Measurements from ENCODE around the gene TLR9.

DNA sequence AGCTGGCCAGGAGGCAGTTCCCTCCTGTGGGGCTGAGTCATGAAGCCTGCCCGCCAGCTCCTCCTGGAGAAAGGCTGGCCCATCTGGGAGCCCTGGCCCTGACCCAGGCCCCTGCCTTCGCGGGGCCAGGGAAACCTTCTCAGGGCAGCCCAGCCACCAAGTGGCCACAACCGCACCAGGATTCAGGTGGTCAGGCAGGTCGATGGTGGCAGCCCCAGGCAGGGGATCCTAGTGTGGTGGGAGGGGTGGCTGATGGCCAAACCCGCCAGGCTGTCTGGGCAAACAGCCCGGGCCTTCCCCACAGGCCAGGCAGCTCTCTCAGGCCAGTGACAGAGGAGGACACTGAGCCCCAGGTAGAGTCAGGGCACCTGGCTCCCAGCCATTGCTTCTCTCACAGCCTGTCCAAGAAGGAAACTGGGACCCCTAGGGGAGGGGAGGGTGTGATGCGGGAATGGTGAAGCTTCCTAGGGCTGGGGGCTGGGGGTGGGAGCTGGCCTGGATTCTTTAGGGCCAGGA, 12.3 kb upstream of the TLR9 start:
- TF ChIP-seq HDGF (IDR thresholded peaks at IDR 0.05; ENCODE audit: borderline replicate concordance) = no peak
- TF ChIP-seq SUZ12 (IDR thresholded peaks at IDR 0.05) = no peak
- no peak for TF ChIP-seq CTBP1 (IDR thresholded peaks at IDR 0.05; ENCODE audit: borderline replicate concordance)
- no peak for TF ChIP-seq SP1 (IDR thresholded peaks at IDR 0.05)
- no peak for TF ChIP-seq BHLHE40 (IDR thresholded peaks at IDR 0.05; ENCODE audit: borderline replicate concordance)
- TF ChIP-seq ARNT (IDR thresholded peaks at IDR 0.05) = no peak
- no peak for TF ChIP-seq FOXM1 (IDR thresholded peaks at IDR 0.05; ENCODE audit: borderline replicate concordance)
- no peak for TF ChIP-seq ELF4 (IDR thresholded peaks at IDR 0.05)
- TF ChIP-seq PKNOX1 (IDR thresholded peaks at IDR 0.05) = no peak

Data from HEK293T (cell line).